ENCODE results near the gene MBD5. TPM values are rescaled to one million over a fixed set of nuclear protein-coding genes. Genes with fewer than 3 reads are reported as not detected.
"Not testable (repeated sequence)": the region's sequence is repeated elsewhere in the genome, so short reads cannot be mapped to it uniquely, and the experiment has no call there.

Gene MBD5
- total and polyA plus RNA-seq, 4 donors: 4.1 to 63.2 (median 29.5) TPM

- no peaks in the 10 kb centered on the region for H3K27me3 ChIP-seq (ENCODE audit: control insufficient read depth in 1 of 2, insufficient read depth in 2 of 2, low read length in 1 of 2)
- DNase-seq: no peak
- ATAC-seq (ENCODE audit: low FRiP score): no peak
- peaks cover 0 to 2% of the 10 kb centered on the region in 2 donors for H3K4me1 ChIP-seq (ENCODE audit: control insufficient read depth in 1 of 2, insufficient read depth in 2 of 2, low read length in 2 of 2)
- no peak overlapping the region for H3K27ac ChIP-seq (ENCODE audit: low read depth in 1 of 2, low read length in 2 of 2)
- intact Hi-C loops (cut with DNase I): no loop called here
- no peak overlapping the region for H3K4me3 ChIP-seq (ENCODE audit: low read length in 2 of 2)
- 74 to 76% methylated on average over 4 of the region's 4 CpGs for WGBS, 2 donors
- no peaks in the 10 kb centered on the region for H3K9me3 ChIP-seq (ENCODE audit: control insufficient read depth, low read length)
- H3K36me3 ChIP-seq (ENCODE audit: control insufficient read depth in 1 of 2, insufficient read depth in 2 of 2, low read length in 1 of 2): no peaks in the 10 kb centered on the region
Observed at GRCh38 chr2:147998203-147998602, 22.7 kb upstream of the MBD5 start.

GRCh38 chr2:147999126-147999525 lies 21.8 kb upstream of the MBD5 start:
- no peaks in the 10 kb centered on the region for H3K36me3 ChIP-seq (ENCODE audit: control insufficient read depth in 1 of 2, insufficient read depth in 2 of 2, low read length in 1 of 2)
- no peak for DNase-seq
- no peak overlapping the region for H3K27ac ChIP-seq (ENCODE audit: low read depth in 1 of 2, low read length in 2 of 2)
- 60 to 68% methylated on average over 2 of the region's 2 CpGs for WGBS, 2 donors
- no peak for ATAC-seq (ENCODE audit: low FRiP score)
- no peaks in the 10 kb centered on the region for H3K27me3 ChIP-seq (ENCODE audit: control insufficient read depth in 1 of 2, insufficient read depth in 2 of 2, low read length in 1 of 2)
- no peaks in the 10 kb centered on the region for H3K4me1 ChIP-seq (ENCODE audit: control insufficient read depth in 1 of 2, insufficient read depth in 2 of 2, low read length in 2 of 2)
- intact Hi-C loops (cut with DNase I): no loop called here
- no peak overlapping the region for H3K4me3 ChIP-seq (ENCODE audit: low read length in 2 of 2)
- no peaks in the 10 kb centered on the region for H3K9me3 ChIP-seq (ENCODE audit: control insufficient read depth, low read length)

DNA sequence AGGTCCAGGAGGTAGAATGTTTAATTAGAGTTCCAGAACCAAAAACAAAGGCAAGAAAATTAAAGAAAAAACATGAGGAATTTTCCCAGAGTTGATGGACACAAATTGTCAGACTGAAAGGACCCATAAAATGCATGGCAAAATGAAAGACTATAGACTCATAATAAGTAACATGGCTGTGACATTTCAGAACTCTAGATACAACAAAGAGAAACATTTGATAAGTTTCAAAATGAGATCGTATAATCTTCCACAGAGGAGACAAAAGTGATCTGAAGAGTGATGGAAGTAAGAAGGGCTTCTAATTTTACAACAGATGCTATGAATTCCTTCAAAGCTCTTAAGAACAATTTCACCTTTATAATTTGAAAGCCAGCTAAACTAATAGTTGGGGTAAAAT lies 20.8 kb upstream of the MBD5 start:
- no peaks in the 10 kb centered on the region for H3K9me3 ChIP-seq (ENCODE audit: control insufficient read depth, low read length)
- no peak overlapping the region for H3K27ac ChIP-seq (ENCODE audit: low read depth in 1 of 2, low read length in 2 of 2)
- WGBS, 2 donors: 86 to 88% methylated on average over 1 of the region's 1 CpG
- no peak overlapping the region for H3K4me3 ChIP-seq (ENCODE audit: low read length in 2 of 2)
- no peaks in the 10 kb centered on the region for H3K36me3 ChIP-seq (ENCODE audit: control insufficient read depth in 1 of 2, insufficient read depth in 2 of 2, low read length in 1 of 2)
- ATAC-seq (ENCODE audit: low FRiP score) (no peak), DNase-seq (no peak)
- no peaks in the 10 kb centered on the region for H3K27me3 ChIP-seq (ENCODE audit: control insufficient read depth in 1 of 2, insufficient read depth in 2 of 2, low read length in 1 of 2)
- H3K4me1 ChIP-seq (ENCODE audit: control insufficient read depth in 1 of 2, insufficient read depth in 2 of 2, low read length in 2 of 2): no peaks in the 10 kb centered on the region
- intact Hi-C loops (cut with DNase I): no loop called here

DNA sequence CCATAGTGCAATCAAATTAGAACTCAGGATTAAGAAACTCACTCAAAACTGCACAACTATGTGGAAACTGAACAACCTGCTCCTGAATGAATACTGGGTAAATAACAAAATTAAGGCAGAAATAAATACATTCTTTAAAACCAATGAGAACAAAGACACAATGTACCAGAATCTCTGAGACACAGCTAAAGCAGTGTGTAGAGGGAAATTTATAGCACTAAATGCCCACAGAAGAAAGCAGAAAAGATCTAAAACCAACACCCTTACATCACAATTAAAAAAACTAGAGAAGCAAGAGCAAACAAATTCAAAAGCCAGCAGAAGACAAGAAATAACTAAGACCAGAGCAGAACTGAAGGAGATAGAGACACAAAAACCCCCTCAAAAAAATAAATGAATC lies 18.5 kb upstream of the MBD5 start:
- H3K27me3 ChIP-seq (ENCODE audit: control insufficient read depth in 1 of 2, insufficient read depth in 2 of 2, low read length in 1 of 2); H3K27ac ChIP-seq (ENCODE audit: low read depth in 1 of 2, low read length in 2 of 2); H3K4me3 ChIP-seq (ENCODE audit: low read length in 2 of 2); intact Hi-C loops (cut with DNase I); H3K9me3 ChIP-seq (ENCODE audit: control insufficient read depth, low read length); ATAC-seq (ENCODE audit: low FRiP score); DNase-seq; H3K4me1 ChIP-seq (ENCODE audit: control insufficient read depth in 1 of 2, insufficient read depth in 2 of 2, low read length in 2 of 2); H3K36me3 ChIP-seq (ENCODE audit: control insufficient read depth in 1 of 2, insufficient read depth in 2 of 2, low read length in 1 of 2): not testable (repeated sequence)

DNA sequence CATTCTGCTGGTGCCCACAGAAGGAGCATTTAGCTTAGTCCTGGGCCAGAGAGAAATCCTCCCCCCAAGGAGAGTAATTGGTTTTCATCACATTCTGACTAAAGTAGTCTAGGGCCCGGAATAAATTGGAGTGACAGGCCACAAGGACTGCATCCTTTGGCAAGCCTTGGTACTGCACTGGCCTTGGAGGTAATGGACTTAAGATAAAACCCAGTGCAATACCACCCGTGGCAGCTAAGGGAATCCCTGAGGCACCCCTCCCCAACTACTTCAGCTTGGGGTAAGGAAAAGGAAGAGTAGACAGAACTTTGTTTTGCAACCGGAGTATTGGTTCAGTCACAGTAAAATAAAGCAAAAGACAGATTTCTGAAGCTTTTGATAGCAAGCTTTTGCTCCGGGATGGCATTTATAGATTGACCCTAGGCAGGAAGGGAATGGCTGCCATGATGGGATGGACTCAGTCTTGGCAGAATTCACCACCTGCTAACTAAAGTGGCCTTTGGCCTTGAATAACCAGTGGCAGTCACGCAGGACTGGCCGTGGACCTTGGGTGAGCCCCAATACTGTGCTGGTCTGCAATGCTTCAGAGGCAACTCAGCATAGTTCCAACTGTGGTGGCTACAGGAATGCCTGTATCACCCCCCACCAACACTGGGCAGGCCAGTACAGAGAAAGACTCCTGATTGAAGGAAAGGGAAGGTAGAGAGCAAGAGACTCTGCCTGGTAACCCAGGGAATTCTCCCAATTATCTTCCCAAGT lies 14.5 kb upstream of the MBD5 start:
- DNase-seq (no peak), ATAC-seq (ENCODE audit: low FRiP score) (no peak)
- H3K27ac ChIP-seq (ENCODE audit: low read depth in 1 of 2, low read length in 2 of 2): no peak overlapping the region
- WGBS, 2 donors: 93 to 94% methylated on average over 6 of the region's 6 CpGs
- intact Hi-C loops (cut with DNase I): no loop called here
- H3K4me1 ChIP-seq (ENCODE audit: control insufficient read depth in 1 of 2, insufficient read depth in 2 of 2, low read length in 2 of 2): no peaks in the 10 kb centered on the region
- no peaks in the 10 kb centered on the region for H3K9me3 ChIP-seq (ENCODE audit: control insufficient read depth, low read length)
- H3K36me3 ChIP-seq (ENCODE audit: control insufficient read depth in 1 of 2, insufficient read depth in 2 of 2, low read length in 1 of 2): no peaks in the 10 kb centered on the region
- H3K27me3 ChIP-seq (ENCODE audit: control insufficient read depth in 1 of 2, insufficient read depth in 2 of 2, low read length in 1 of 2): no peaks in the 10 kb centered on the region
- no peak overlapping the region for H3K4me3 ChIP-seq (ENCODE audit: low read length in 2 of 2)

- H3K27me3 ChIP-seq (ENCODE audit: control insufficient read depth in 1 of 2, insufficient read depth in 2 of 2, low read length in 1 of 2): no peaks in the 10 kb centered on the region
- ATAC-seq (ENCODE audit: low FRiP score) (no peak), DNase-seq (no peak)
- WGBS, 2 donors: 76 to 78% methylated on average over 5 of the region's 5 CpGs
- H3K4me1 ChIP-seq (ENCODE audit: control insufficient read depth in 1 of 2, insufficient read depth in 2 of 2, low read length in 2 of 2): no peaks in the 10 kb centered on the region
- H3K9me3 ChIP-seq (ENCODE audit: control insufficient read depth, low read length): no peaks in the 10 kb centered on the region
- intact Hi-C loops (cut with DNase I): no loop called here
- H3K27ac ChIP-seq (ENCODE audit: low read depth in 1 of 2, low read length in 2 of 2): no peak overlapping the region
- H3K36me3 ChIP-seq (ENCODE audit: control insufficient read depth in 1 of 2, insufficient read depth in 2 of 2, low read length in 1 of 2): no peaks in the 10 kb centered on the region
- H3K4me3 ChIP-seq (ENCODE audit: low read length in 2 of 2): no peak overlapping the region
Observed at GRCh38 chr2:148007219-148007900, 13.5 kb upstream of the MBD5 start.

DNA sequence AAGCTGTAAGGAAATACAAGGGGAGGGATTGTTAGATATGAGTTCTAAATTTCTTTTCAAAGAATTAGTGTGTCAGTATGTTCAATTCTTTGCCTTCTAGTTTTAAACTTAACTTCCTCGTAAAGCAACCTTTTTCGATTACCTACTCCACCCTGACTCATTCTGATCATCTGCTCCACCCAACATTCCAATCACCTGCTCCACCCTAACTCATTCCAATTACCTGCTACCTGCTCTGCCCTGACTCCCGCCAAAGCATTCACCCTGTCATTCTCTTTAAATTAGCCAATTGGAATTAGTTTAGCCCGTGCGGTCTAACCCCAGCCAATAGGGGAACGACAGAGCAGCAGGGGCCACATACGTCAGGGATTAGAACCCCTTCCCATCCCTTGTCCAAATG lies 12.5 kb upstream of the MBD5 start:
- H3K36me3 ChIP-seq (ENCODE audit: control insufficient read depth in 1 of 2, insufficient read depth in 2 of 2, low read length in 1 of 2); ATAC-seq (ENCODE audit: low FRiP score); H3K4me3 ChIP-seq (ENCODE audit: low read length in 2 of 2); DNase-seq; intact Hi-C loops (cut with DNase I); H3K9me3 ChIP-seq (ENCODE audit: control insufficient read depth, low read length); H3K27me3 ChIP-seq (ENCODE audit: control insufficient read depth in 1 of 2, insufficient read depth in 2 of 2, low read length in 1 of 2); H3K27ac ChIP-seq (ENCODE audit: low read depth in 1 of 2, low read length in 2 of 2); H3K4me1 ChIP-seq (ENCODE audit: control insufficient read depth in 1 of 2, insufficient read depth in 2 of 2, low read length in 2 of 2): not testable (repeated sequence)
- 98% methylated on average over 7 of the region's 7 CpGs for WGBS, 2 donors

DNA sequence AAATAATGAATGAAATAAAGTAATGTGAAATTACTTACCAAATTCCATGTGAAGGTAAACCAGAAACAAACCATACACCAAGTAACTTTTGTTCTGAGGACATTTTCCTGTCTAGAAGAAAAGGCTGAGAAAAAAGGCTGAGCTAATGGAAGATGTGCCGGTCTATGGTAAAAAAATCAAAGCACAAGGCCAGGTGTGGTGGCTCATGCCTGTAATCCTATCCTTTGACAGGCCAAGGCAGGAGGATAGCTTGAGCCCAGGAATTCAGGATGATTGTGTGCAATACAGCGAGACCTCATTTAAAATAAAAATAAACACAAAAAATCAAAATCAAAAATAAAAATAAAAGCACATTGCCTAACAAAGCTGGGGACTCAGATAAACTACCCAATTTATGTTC lies 7.0 kb upstream of the MBD5 start:
- ATAC-seq (ENCODE audit: low FRiP score): no peak
- intact Hi-C loops (cut with DNase I): no loop called here
- Histone ChIP-seq H3K9me3 (ENCODE audit: control insufficient read depth, low read length) (no peaks in the 10 kb centered on the region), H3K4me3 (ENCODE audit: low read length in 2 of 2) (no peak overlapping the region), H3K27me3 (ENCODE audit: control insufficient read depth in 1 of 2, insufficient read depth in 2 of 2, low read length in 1 of 2) (no peaks in the 10 kb centered on the region), H3K36me3 (ENCODE audit: control insufficient read depth in 1 of 2, insufficient read depth in 2 of 2, low read length in 1 of 2) (no peaks in the 10 kb centered on the region), H3K4me1 (ENCODE audit: control insufficient read depth in 1 of 2, insufficient read depth in 2 of 2, low read length in 2 of 2) (no peaks in the 10 kb centered on the region), H3K27ac (ENCODE audit: low read depth in 1 of 2, low read length in 2 of 2) (no peak overlapping the region)
- DNase-seq: no peak
- 97 to 98% methylated on average over 2 of the region's 2 CpGs for WGBS, 2 donors

DNA sequence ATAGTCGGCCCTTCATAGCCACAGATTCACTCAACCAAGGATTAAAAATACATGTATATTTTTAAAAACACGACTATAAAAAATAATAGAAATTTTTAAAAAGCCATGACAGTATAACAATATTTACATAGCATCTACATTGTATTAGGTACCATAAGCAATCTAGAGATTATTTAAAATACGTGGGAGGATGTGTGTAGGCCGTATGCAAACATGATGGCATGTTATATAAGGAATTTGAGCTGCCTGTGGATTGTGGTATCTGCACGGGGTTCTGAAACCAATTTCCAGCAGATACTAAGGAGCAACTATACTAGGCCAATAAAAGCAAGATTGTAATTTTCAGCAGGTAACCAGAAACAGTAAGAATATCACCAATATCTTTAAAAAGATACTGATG lies 6.3 kb upstream of the MBD5 start:
- H3K4me3 ChIP-seq (ENCODE audit: low read length in 2 of 2): no peak overlapping the region
- no peaks in the 10 kb centered on the region for H3K36me3 ChIP-seq (ENCODE audit: control insufficient read depth in 1 of 2, insufficient read depth in 2 of 2, low read length in 1 of 2)
- no peaks in the 10 kb centered on the region for H3K9me3 ChIP-seq (ENCODE audit: control insufficient read depth, low read length)
- H3K27ac ChIP-seq (ENCODE audit: low read depth in 1 of 2, low read length in 2 of 2): no peak overlapping the region
- WGBS, 2 donors: 47 to 55% methylated on average over 5 of the region's 5 CpGs
- intact Hi-C loops (cut with DNase I): no loop called here
- H3K27me3 ChIP-seq (ENCODE audit: control insufficient read depth in 1 of 2, insufficient read depth in 2 of 2, low read length in 1 of 2): no peaks in the 10 kb centered on the region
- DNase-seq (no peak), ATAC-seq (ENCODE audit: low FRiP score) (no peak)
- H3K4me1 ChIP-seq (ENCODE audit: control insufficient read depth in 1 of 2, insufficient read depth in 2 of 2, low read length in 2 of 2): no peaks in the 10 kb centered on the region

All from aorta (tissue), 5 donors.